Muscle of leg (tissue), 11 donors: ENCODE results near the gene FEZ2. TPM values are rescaled to one million over a fixed set of nuclear protein-coding genes. Genes with fewer than 3 reads are reported as not detected.
A peak's percentile ranks its signal among the peaks of the same experiment; 100 is the strongest.

Experiments
- DNase-seq: peaks from one replicate; pipeline ENCODE4 v3.0.0; 2013
- H3K27ac ChIP-seq: one replicate; pipeline ENCODE4 v1.5.1; 2013; ENCODE audit warnings: mild to moderate bottlenecking, low read length, control low read depth
- H3K27me3 ChIP-seq: one replicate; pipeline ENCODE4 v1.6.1; 2013; ENCODE audit warnings: low read length; ENCODE audit not compliant: control insufficient read depth, insufficient read depth
- H3K36me3 ChIP-seq: one replicate; pipeline ENCODE4 v1.6.1; 2013; ENCODE audit warnings: low read length; ENCODE audit not compliant: control insufficient read depth, insufficient read depth
- H3K4me1 ChIP-seq: one replicate; pipeline ENCODE4 v1.6.1; 2013; ENCODE audit warnings: low read length; ENCODE audit not compliant: control insufficient read depth, insufficient read depth
- H3K4me3 ChIP-seq: one replicate; pipeline ENCODE4 v1.5.1; 2013; ENCODE audit warnings: low read length, control low read depth
- H3K9me3 ChIP-seq: replicated peaks from 2 replicates; pipeline ENCODE4 v1.6.1; 2013; ENCODE audit warnings: low read depth, low read length; ENCODE audit not compliant: control insufficient read depth
- WGBS: methylation state at CpG from one replicate; pipeline ENCODE4 v1.1.5; 2013; ENCODE audit warnings: missing lambda C conversion rate; ENCODE audit not compliant: insufficient coverage; 5-methylcytosine and 5-hydroxymethylcytosine counted together
- polyA plus RNA-seq, 8 donors: library from polyadenylated mRNA; unstranded; fragments of 120-200 nt; gene quantifications; one replicate each; pipeline versions ENCODE4 v1.2.1 to v1.2.3, GENCODE V29; 2013; ENCODE audit warnings: inconsistent platforms in 1 of 8, low replicate concordance in 1 of 8; ENCODE audit not compliant: insufficient read length in 8 of 8, insufficient read depth in 1 of 8
- total RNA-seq: library from RNA; stranded (reverse); fragments of 120-200 nt; gene quantifications from one replicate; pipeline ENCODE4 v1.2.4, GENCODE V29; 2013

Gene FEZ2
- total and polyA plus RNA-seq, 9 donors: 68.9 to 100 (median 77.1) TPM

GRCh38 chr2:36553683-36554082 lies 44.3 kb downstream of the FEZ2 start:
- peak; percentile 37 for DNase-seq
- H3K4me3 ChIP-seq: no peak overlapping the region
- no peak overlapping the region for H3K27ac ChIP-seq
- WGBS: 51% methylated on average over 2 of the region's 4 CpGs
- no peaks in the 10 kb centered on the region for H3K9me3 ChIP-seq
- H3K27me3 ChIP-seq: no peaks in the 10 kb centered on the region
- no peaks in the 10 kb centered on the region for H3K4me1 ChIP-seq
- peaks cover 32% of the 10 kb centered on the region for H3K36me3 ChIP-seq

GRCh38 chr2:36550006-36550405 lies 48.0 kb downstream of the FEZ2 start:
- H3K27me3 ChIP-seq: no peaks in the 10 kb centered on the region
- WGBS: no CpG with 5 or more reads among the region's 5 CpGs
- DNase-seq: no peak
- H3K4me1 ChIP-seq: no peaks in the 10 kb centered on the region
- H3K27ac ChIP-seq: no peak overlapping the region
- H3K4me3 ChIP-seq: no peak overlapping the region
- H3K36me3 ChIP-seq: peaks cover 38% of the 10 kb centered on the region
- H3K9me3 ChIP-seq: no peaks in the 10 kb centered on the region

DNA sequence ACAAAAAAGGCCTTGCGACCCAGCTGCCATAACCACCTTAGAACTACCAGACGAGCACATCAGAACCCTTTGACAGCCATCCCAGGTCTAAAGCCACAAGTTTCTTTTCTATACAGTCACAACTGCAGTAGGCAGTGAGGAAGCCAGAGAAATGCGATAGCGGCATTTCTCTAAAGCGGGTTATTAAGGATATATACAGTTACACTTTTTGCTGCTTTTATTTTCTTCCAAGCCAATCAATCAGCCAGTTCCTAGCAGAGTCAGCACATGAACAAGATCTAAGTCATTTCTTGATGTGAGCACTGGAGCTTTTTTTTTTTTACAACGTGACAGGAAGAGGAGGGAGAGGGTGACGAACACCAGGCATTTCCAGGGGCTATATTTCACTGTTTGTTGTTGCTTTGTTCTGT lies 48.8 kb downstream of the FEZ2 start:
- H3K9me3 ChIP-seq: no peaks in the 10 kb centered on the region
- H3K36me3 ChIP-seq: peaks cover 36% of the 10 kb centered on the region
- WGBS: 35% methylated on average over 3 of the region's 7 CpGs
- H3K4me3 ChIP-seq: no peak overlapping the region
- no peaks in the 10 kb centered on the region for H3K4me1 ChIP-seq
- no peak overlapping the region for H3K27ac ChIP-seq
- H3K27me3 ChIP-seq: no peaks in the 10 kb centered on the region
- DNase-seq: no peak

DNA sequence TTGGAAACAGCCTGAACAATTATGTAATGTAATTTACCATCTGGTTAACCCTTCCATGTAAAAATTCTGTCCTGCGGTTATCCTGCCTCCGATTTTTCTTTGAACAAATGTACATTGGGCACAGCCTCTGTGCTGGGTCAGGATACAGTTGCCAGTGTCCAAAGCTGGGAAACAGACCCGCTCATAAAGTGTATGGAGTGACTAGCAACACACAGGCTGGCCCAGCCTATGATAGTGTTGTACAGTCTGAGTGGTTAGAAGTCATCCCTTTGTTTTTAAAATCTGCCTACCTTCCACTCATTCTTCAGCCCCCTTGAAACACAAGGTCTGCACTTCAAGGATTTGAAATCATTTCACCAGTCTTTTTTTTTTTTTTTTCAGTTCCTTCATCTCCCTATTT lies 50.1 kb downstream of the FEZ2 start:
- no peak overlapping the region for H3K27ac ChIP-seq

GRCh38 chr2:36545871-36546416 lies 52.0 kb downstream of the FEZ2 start:
- DNase-seq: no peak
- Histone ChIP-seq H3K4me1 (peaks cover 4% of the 10 kb centered on the region), H3K27ac (no peak overlapping the region), H3K36me3 (peaks cover 27% of the 10 kb centered on the region), H3K27me3 (no peaks in the 10 kb centered on the region), H3K4me3 (no peak overlapping the region), H3K9me3 (no peaks in the 10 kb centered on the region)
- no CpG with 5 or more reads among the region's 1 CpG for WGBS

More for the DNA sequence above, 50.1 kb downstream of the FEZ2 start:
- H3K36me3 ChIP-seq: peaks cover 30% of the 10 kb centered on the region
- no peak for DNase-seq
- no peaks in the 10 kb centered on the region for H3K27me3 ChIP-seq
- WGBS: 100% methylated on average over 1 of the region's 3 CpGs
- H3K9me3 ChIP-seq: no peaks in the 10 kb centered on the region
- no peak overlapping the region for H3K4me3 ChIP-seq
- H3K4me1 ChIP-seq: no peaks in the 10 kb centered on the region

DNA sequence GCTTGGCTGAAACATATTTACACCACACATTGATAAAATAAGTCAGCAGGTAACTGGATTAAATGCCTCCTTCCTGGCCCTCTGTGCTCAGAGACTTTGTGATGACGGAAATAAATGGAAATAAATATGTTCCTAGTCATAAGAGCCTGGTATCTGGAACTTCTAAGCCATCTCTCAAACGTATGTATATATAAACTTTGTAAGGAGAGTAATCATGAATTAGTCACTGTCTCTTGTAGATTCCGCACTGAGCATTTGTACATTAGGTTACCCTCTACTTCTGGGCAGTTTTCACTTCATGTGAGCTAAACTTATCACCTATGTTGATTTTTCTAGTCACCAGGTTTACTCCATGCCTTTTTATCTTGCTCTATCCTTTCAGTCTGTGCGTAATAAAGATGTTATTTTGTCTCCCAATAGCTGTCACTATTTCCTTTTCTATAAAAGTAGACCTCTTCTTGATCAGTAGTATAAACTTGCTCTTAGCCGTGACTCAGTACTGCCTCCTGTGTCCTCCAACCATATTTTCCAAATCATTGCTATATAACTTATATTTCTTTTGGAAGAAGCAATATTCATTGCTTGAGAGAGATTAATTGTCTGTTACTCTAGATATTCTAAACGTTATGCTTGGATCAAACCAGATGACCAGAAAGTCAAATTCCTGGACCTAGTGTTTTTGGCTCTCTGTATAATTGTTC lies 53.2 kb downstream of the FEZ2 start:
- no peaks in the 10 kb centered on the region for H3K9me3 ChIP-seq
- no peak overlapping the region for H3K27ac ChIP-seq
- H3K4me1 ChIP-seq: peaks cover 4% of the 10 kb centered on the region
- no peak overlapping the region for H3K4me3 ChIP-seq
- DNase-seq: no peak
- no peaks in the 10 kb centered on the region for H3K27me3 ChIP-seq
- WGBS: 100% methylated on average over 1 of the region's 6 CpGs
- peaks cover 31% of the 10 kb centered on the region for H3K36me3 ChIP-seq

DNA sequence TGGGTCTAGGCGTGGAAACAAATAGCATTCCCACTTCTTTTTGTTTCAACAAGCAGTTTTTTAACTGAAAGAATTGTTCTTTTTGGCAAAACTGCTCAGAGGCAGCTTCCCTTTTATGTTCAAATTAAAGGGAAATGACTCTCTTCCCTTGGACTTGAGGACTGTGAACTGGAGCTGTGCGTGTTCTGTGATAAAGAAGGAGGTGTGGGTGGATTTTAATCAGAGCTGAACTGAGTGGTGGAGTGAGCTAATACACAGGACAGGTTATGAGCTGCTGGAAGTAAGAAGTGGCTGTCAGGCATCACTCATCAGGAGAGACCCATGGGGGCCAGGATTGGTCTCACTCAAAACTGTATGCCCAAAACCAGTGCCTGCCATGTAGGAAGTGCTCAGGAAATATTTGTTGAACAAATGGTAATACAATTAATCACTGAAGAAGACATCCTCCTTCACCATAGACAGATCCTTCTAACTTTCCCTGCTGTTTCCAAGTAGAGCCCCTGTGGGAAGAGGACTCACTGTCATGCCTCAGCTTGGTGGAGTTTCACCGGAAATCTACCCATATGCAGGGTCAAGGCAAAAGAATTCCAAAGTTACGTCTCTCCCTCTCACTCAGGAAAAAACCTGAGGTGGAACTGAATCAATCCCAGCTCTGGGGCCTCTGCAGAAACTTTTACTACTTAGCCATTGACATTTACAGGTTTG lies 55.9 kb downstream of the FEZ2 start:
- Histone ChIP-seq H3K27me3 (no peaks in the 10 kb centered on the region), H3K4me3 (no peak overlapping the region), H3K27ac (peak overlapping the region; percentile 6), H3K9me3 (no peaks in the 10 kb centered on the region), H3K4me1 (peaks cover 4% of the 10 kb centered on the region), H3K36me3 (peaks cover 28% of the 10 kb centered on the region)
- WGBS: 75% methylated on average over 2 of the region's 4 CpGs
- peak; percentile 13 for DNase-seq

GRCh38 chr2:36540986-36541754 lies 56.8 kb downstream of the FEZ2 start:
- Histone ChIP-seq H3K4me3 (no peak overlapping the region), H3K4me1 (peaks cover 4% of the 10 kb centered on the region), H3K36me3 (peaks cover 26% of the 10 kb centered on the region), H3K27me3 (no peaks in the 10 kb centered on the region), H3K9me3 (no peaks in the 10 kb centered on the region), H3K27ac (no peak overlapping the region)
- no peak for DNase-seq
- WGBS: 95% methylated on average over 4 of the region's 11 CpGs

- Histone ChIP-seq H3K4me3 (no peak overlapping the region), H3K36me3 (peaks cover 26% of the 10 kb centered on the region), H3K9me3 (no peaks in the 10 kb centered on the region), H3K4me1 (peaks cover 4% of the 10 kb centered on the region), H3K27ac (no peak overlapping the region), H3K27me3 (no peaks in the 10 kb centered on the region)
- DNase-seq: no peak
- WGBS: over 99% methylated on average over 7 of the region's 7 CpGs
Measured at GRCh38 chr2:36539631-36540030, 58.3 kb downstream of the FEZ2 start.

- Histone ChIP-seq H3K4me1 (peaks cover 4% of the 10 kb centered on the region), H3K27ac (no peak overlapping the region), H3K9me3 (no peaks in the 10 kb centered on the region), H3K4me3 (no peak overlapping the region), H3K27me3 (no peaks in the 10 kb centered on the region), H3K36me3 (peaks cover 24% of the 10 kb centered on the region)
- 67% methylated on average over 1 of the region's 5 CpGs for WGBS
- DNase-seq: peak; percentile 34
Measured at GRCh38 chr2:36538335-36538734, 59.6 kb downstream of the FEZ2 start.
